SK-N-SH treated with all-trans-retinoic acid at 6 μM for 48 hours (cell line): Measurements from ENCODE around the gene TMPRSS12.
"Not testable (repeated sequence)": the region's sequence is repeated elsewhere in the genome, so short reads cannot be mapped to it uniquely, and the experiment has no call there.

Experiments
- ATAC-seq: fragments of 200-7000 bp; cut with Tn5 transposase; 3 replicates; pipeline ENCODE4 v1.9.1; 2020; ENCODE audit warnings: mild to moderate bottlenecking, moderate library complexity
- ARNTL ChIP-seq: fragments of 450-650 bp; formaldehyde crosslinking; IDR thresholded peaks from 2 replicates; pipeline ENCODE4 v1.5.0; 2020; ENCODE audit warnings: low read depth, mild to moderate bottlenecking, moderate library complexity, borderline replicate concordance
- BACH2 ChIP-seq: fragments of 250-450 bp; sonication (Bioruptor Pico); IDR thresholded peaks from 2 replicates; pipeline ENCODE4 v1.9.0; 2021; ENCODE audit warnings: mild to moderate bottlenecking, borderline replicate concordance
- CSDC2 ChIP-seq: fragments of 250-450 bp; sonication (Bioruptor Pico); IDR thresholded peaks from 2 replicates; pipeline ENCODE4 v1.5.0; 2020; ENCODE audit warnings: mild to moderate bottlenecking, moderate library complexity
- CSRNP3 ChIP-seq: fragments of 250-450 bp; sonication (Bioruptor Pico); IDR thresholded peaks from 2 replicates; pipeline ENCODE4 v1.5.1; 2021; ENCODE audit warnings: mild to moderate bottlenecking, moderate library complexity
- ESRRG ChIP-seq: fragments of 250-450 bp; sonication (Bioruptor Pico); IDR thresholded peaks from 2 replicates; pipeline ENCODE4 v1.6.1; 2021; ENCODE audit warnings: mild to moderate bottlenecking
- OSR1 ChIP-seq: fragments of 250-450 bp; sonication (Bioruptor Pico); IDR thresholded peaks from 2 replicates; pipeline ENCODE4 v1.8.0; 2022; ENCODE audit warnings: moderate library complexity, mild to moderate bottlenecking, inconsistent platforms
- PATZ1 ChIP-seq: fragments of 250-450 bp; sonication (Bioruptor Pico); IDR thresholded peaks from 2 replicates; pipeline ENCODE4 v1.8.0; 2020; ENCODE audit warnings: mild to moderate bottlenecking, moderate library complexity, borderline replicate concordance
- POU6F1 ChIP-seq: fragments of 250-450 bp; sonication (Bioruptor Pico); IDR thresholded peaks from 2 replicates; pipeline ENCODE4 v1.8.0; 2021; ENCODE audit warnings: low read depth, mild to moderate bottlenecking, moderate library complexity, borderline replicate concordance
- RARB ChIP-seq: fragments of 250-450 bp; sonication (Bioruptor Pico); IDR thresholded peaks from 2 replicates; pipeline ENCODE4 v1.8.0; 2021; ENCODE audit warnings: mild to moderate bottlenecking, moderate library complexity
- SNAI2 ChIP-seq: fragments of 250-450 bp; sonication (Bioruptor Pico); IDR thresholded peaks from 2 replicates; pipeline ENCODE4 v1.5.0; 2020; ENCODE audit warnings: mild to moderate bottlenecking, moderate library complexity
- TCF4 ChIP-seq: fragments of 250-450 bp; sonication (Bioruptor Pico); IDR thresholded peaks from 2 replicates; pipeline ENCODE4 v1.8.0; 2021; ENCODE audit warnings: mild to moderate bottlenecking, moderate library complexity, borderline replicate concordance
- TSHZ2 ChIP-seq: fragments of 250-450 bp; sonication (Bioruptor Pico); IDR thresholded peaks from 2 replicates; pipeline ENCODE4 v1.5.0; 2020; ENCODE audit warnings: mild to moderate bottlenecking, moderate library complexity
- ZC3H10 ChIP-seq: fragments of 250-450 bp; sonication (Bioruptor Pico); IDR thresholded peaks from 2 replicates; pipeline ENCODE4 v1.5.1; 2021; ENCODE audit warnings: mild to moderate bottlenecking, moderate library complexity
- ZFP3 ChIP-seq: fragments of 250-450 bp; sonication (Bioruptor Pico); IDR thresholded peaks from 2 replicates; pipeline ENCODE4 v1.5.0; 2020; ENCODE audit warnings: mild to moderate bottlenecking, moderate library complexity
- ZFP30 ChIP-seq: fragments of 450-650 bp; formaldehyde crosslinking; IDR thresholded peaks from 2 replicates; pipeline ENCODE4 v1.5.0; 2022; ENCODE audit warnings: mild to moderate bottlenecking, moderate library complexity
- ZNF565 ChIP-seq: fragments of 450-650 bp; formaldehyde crosslinking; conservative IDR thresholded peaks from 2 replicates; pipeline ENCODE4 v1.5.0; 2020; ENCODE audit warnings: low read depth, mild to moderate bottlenecking, moderate library complexity
- ZNF70 ChIP-seq: fragments of 450-650 bp; formaldehyde crosslinking; IDR thresholded peaks from 2 replicates; pipeline ENCODE4 v1.5.0; 2020; ENCODE audit warnings: mild to moderate bottlenecking, moderate library complexity
- ZNF8 ChIP-seq: fragments of 450-650 bp; formaldehyde crosslinking; IDR thresholded peaks from 2 replicates; pipeline ENCODE4 v1.5.0; 2020; ENCODE audit warnings: mild to moderate bottlenecking, moderate library complexity
- TF ChIP-seq, protein P1 (sequence below): fragments of 250-450 bp; sonication (Bioruptor Pico); IDR thresholded peaks from 2 replicates; pipeline ENCODE4 v1.5.1; 2020; ENCODE audit warnings: low read depth, mild to moderate bottlenecking, moderate library complexity

Gene TMPRSS12

DNA sequence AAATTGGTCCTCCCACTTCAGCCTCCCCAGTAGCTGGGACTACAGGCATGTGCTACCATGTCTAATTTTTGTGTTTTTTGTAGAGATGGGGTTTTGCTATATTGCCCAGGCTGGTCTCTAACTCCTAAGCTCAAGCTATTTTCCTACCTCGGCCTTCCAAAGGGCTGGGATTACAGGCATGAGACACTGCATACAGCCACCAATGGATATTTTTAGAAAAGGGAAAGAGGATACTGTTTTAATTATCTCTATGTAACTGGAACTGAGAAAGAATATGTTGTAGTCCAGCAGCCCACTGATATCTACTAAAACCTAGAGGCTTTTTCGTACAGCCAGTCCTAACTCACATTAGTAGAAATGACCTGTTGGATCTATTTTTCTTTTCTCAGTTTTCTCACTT, 6.2 kb downstream of the TMPRSS12 start:
- TF ChIP-seq ARNTL (CRISPR knock-in tag) (no peak), ZNF70 (CRISPR knock-in tag) (no peak), POU6F1 (CRISPR knock-in tag) (no peak), ZC3H10 (no peak), PATZ1 (CRISPR knock-in tag) (no peak), TSHZ2 (CRISPR knock-in tag) (no peak), ZNF8 (CRISPR knock-in tag) (no peak), ZNF565 (no peak), RARB (CRISPR knock-in tag) (no peak), ZFP30 (CRISPR knock-in tag) (no peak), CSRNP3 (CRISPR knock-in tag) (no peak), ESRRG (CRISPR knock-in tag) (no peak), SNAI2 (CRISPR knock-in tag) (no peak), OSR1 (CRISPR knock-in tag) (no peak), ZFP3 (CRISPR knock-in tag) (no peak)
- TF ChIP-seq, protein P1, sequence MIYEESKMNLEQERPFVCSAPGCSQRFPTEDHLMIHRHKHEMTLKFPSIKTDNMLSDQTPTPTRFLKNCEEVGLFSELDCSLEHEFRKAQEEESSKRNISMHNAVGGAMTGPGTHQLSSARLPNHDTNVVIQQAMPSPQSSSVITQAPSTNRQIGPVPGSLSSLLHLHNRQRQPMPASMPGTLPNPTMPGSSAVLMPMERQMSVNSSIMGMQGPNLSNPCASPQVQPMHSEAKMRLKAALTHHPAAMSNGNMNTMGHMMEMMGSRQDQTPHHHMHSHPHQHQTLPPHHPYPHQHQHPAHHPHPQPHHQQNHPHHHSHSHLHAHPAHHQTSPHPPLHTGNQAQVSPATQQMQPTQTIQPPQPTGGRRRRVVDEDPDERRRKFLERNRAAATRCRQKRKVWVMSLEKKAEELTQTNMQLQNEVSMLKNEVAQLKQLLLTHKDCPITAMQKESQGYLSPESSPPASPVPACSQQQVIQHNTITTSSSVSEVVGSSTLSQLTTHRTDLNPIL (CRISPR knock-in tag): no peak

GRCh38 chr12:50855218-50855617, 12.5 kb downstream of the TMPRSS12 start:
- ATAC-seq: not testable (repeated sequence)

More for the DNA sequence above, 6.2 kb downstream of the TMPRSS12 start:
- no peak; the same call in 2 of the 3 replicates for ATAC-seq

DNA sequence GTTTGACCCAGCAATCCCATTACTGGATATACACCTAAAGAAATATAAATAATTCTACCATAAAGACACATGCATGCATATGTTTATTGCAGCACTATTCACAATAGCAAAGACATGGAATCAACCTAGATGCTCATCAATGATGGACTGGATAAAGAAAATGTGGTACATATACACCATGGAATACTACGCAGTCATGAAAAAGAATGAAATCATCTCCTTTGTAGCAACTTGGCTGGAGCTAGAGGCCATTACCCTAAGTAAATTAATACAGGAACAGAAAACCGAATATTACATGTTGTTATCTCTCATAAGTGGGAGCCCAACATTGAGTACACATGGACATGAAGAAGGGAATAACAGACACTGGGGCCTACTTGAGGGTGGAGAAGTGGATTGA, 13.0 kb downstream of the TMPRSS12 start:
- TF ChIP-seq ZNF8 (CRISPR knock-in tag): peak; percentile 71
- TF ChIP-seq, all 23 proteins: peak for 1; not testable (repeated sequence) for 22
- not testable (repeated sequence) for ATAC-seq

DNA sequence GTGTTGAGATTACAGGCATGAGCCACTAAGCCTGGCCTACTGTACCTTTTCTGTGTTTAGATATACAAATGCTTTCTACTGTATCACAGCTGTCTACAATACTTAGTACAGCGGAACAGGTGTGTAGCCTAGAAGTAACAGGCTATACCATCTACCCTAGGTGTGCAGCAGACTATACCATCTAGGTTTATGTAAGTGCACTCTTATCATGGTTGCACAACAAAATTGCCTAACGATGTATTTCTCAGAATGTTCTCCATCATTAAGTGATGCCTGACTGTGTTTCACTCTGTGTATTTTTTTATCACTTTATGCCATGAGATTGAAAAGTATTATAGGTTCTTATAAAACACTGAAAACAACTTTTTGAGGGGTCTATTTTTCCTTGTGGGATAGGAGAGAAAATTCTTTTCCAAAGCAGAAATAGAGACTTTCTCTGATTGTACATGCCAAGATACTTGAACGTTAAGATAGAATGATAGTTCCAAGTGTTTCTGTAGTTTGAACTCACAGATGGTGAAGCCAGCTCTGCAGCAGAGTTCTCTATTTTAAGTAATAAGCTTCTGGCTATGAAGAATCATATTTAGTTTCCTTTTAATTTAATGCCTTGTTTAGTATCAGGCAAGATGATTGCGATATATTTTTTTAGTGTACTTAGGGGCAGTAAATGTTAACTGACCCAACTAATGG, 17.0 kb downstream of the TMPRSS12 start:
- no peak for TF ChIP-seq ZNF70 (CRISPR knock-in tag)
- ATAC-seq: no peak

- TF ChIP-seq BACH2: no peak
- no peak for TF ChIP-seq CSRNP3 (CRISPR knock-in tag)
- no peak for TF ChIP-seq CSDC2 (CRISPR knock-in tag)
- no peak for TF ChIP-seq TCF4
- TF ChIP-seq ESRRG (CRISPR knock-in tag): no peak
- peak; percentile 72 for ATAC-seq
Observed at GRCh38 chr12:50862316-50862715, 19.6 kb downstream of the TMPRSS12 start.
